Brain pericyte (primary cell): ENCODE results near the gene ASZ1.

ENCODE experiments used
- DNase-seq: peaks from one replicate; pipeline ENCODE4 v3.0.0-alpha.2; 2012; ENCODE audit warnings: low read depth, low spot score

Gene ASZ1

GRCh38 chr7:117346161-117346560, 81.1 kb downstream of the ASZ1 start:
- DNase-seq: no peak

GRCh38 chr7:117338020-117338419, 89.3 kb downstream of the ASZ1 start:
- no peak for DNase-seq

- DNase-seq: no peak
Measured at GRCh38 chr7:117333168-117333567, 94.1 kb downstream of the ASZ1 start.

GRCh38 chr7:117332031-117332430, 95.3 kb downstream of the ASZ1 start:
- DNase-seq: no peak

- no peak for DNase-seq
Measured at GRCh38 chr7:117325836-117326235, 101.5 kb downstream of the ASZ1 start.

- no peak for DNase-seq
Measured at GRCh38 chr7:117324960-117325359, 102.3 kb downstream of the ASZ1 start.

- DNase-seq: no peak
Measured at GRCh38 chr7:117323851-117324711, 103.2 kb downstream of the ASZ1 start.

GRCh38 chr7:117323305-117323850, 103.9 kb downstream of the ASZ1 start:
- no peak for DNase-seq

- DNase-seq: no peak
Measured at GRCh38 chr7:117322741-117323304, 104.5 kb downstream of the ASZ1 start, which contains the start of gene WNT2. TSS of gene WNT2 (minus strand) at chr7:117323058. CDS start at chr7:117322989, 69 bp downstream.

GRCh38 chr7:117320523-117320922, 106.8 kb downstream of the ASZ1 start:
- DNase-seq: no peak

GRCh38 chr7:117319181-117319580, 108.1 kb downstream of the ASZ1 start:
- no peak for DNase-seq

GRCh38 chr7:117313582-117313981, 113.7 kb downstream of the ASZ1 start:
- no peak for DNase-seq
